Neural cell (in vitro differentiated cells): ENCODE measurements around the gene TSKU. TPM values are rescaled to one million over a fixed set of nuclear protein-coding genes. Genes with fewer than 3 reads are reported as not detected.

ENCODE experiments used
- H2AFZ ChIP-seq: fragments of 200-600, 300-800 bp; sonication (generic), shearing (Covaris generic); 2 replicates; pipeline ENCODE4 v1.6.0; 2014; ENCODE audit warnings: low read depth, mild to moderate bottlenecking, antibody characterized with exemption, low read length, moderate library complexity
- H3F3A ChIP-seq: fragments of 200-600 bp; shearing (Covaris generic); 2 replicates; pipeline ENCODE4 v1.6.1; 2016; ENCODE audit warnings: mild to moderate bottlenecking, moderate library complexity, mixed read lengths, antibody characterized with exemption, low read length; ENCODE audit not compliant: insufficient read depth, poor library complexity, severe bottlenecking
- H3K27ac ChIP-seq: fragments of 200-600, 300-800 bp; sonication (generic), shearing (Covaris generic); 2 replicates; pipeline ENCODE4 v1.5.1; 2014; ENCODE audit warnings: mild to moderate bottlenecking, low read length, moderate library complexity
- H3K27me3 ChIP-seq: fragments of 300-800, 200-600 bp; sonication (generic), shearing (Covaris generic); 2 replicates; pipeline ENCODE4 v1.6.0; 2014; ENCODE audit warnings: mild to moderate bottlenecking, low read depth, low read length, moderate library complexity; ENCODE audit not compliant: insufficient read depth
- H3K36me3 ChIP-seq: fragments of 300-800, 200-600 bp; sonication (generic), shearing (Covaris generic); 2 replicates; pipeline ENCODE4 v1.5.1; 2014; ENCODE audit warnings: mild to moderate bottlenecking, antibody characterized with exemption, low read length, moderate library complexity; ENCODE audit not compliant: insufficient read depth
- H3K4me2 ChIP-seq: fragments of 300-800, 200-600 bp; sonication (generic), shearing (Covaris generic); 2 replicates; pipeline ENCODE4 v1.6.0; 2014; ENCODE audit warnings: mild to moderate bottlenecking, low read length
- H3K4me3 ChIP-seq: fragments of 300-800, 200-600 bp; sonication (generic), shearing (Covaris generic); 2 replicates; pipeline ENCODE4 v1.5.1; 2014; ENCODE audit warnings: mild to moderate bottlenecking, low read length, moderate library complexity
- H3K79me2 ChIP-seq: fragments of 200-600 bp; shearing (Covaris generic); replicated peaks from 2 replicates; pipeline ENCODE4 v1.6.0; 2014; ENCODE audit warnings: mild to moderate bottlenecking, low read length, moderate library complexity; ENCODE audit not compliant: insufficient read depth
- H3K9ac ChIP-seq: fragments of 300-800, 200-600 bp; sonication (generic), shearing (Covaris generic); 2 replicates; pipeline ENCODE4 v1.6.1; 2016; ENCODE audit warnings: mild to moderate bottlenecking, low read length, mixed read lengths
- H3K9me2 ChIP-seq: fragments of 200-600 bp; shearing (Covaris generic); 2 replicates; pipeline ENCODE4 v1.6.1; 2016; ENCODE audit warnings: mild to moderate bottlenecking, low read length, mixed read lengths; ENCODE audit not compliant: insufficient read depth
- H3K9me3 ChIP-seq: fragments of 200-600, 300-800 bp; sonication (generic), shearing (Covaris generic); 2 replicates; pipeline ENCODE4 v1.6.1; 2016; ENCODE audit warnings: mild to moderate bottlenecking, mixed run types, low read length, moderate library complexity, mixed read lengths
- H4K20me1 ChIP-seq: fragments of 200-600 bp; shearing (Covaris generic); 2 replicates; pipeline ENCODE4 v1.6.1; 2016; ENCODE audit warnings: mild to moderate bottlenecking, mixed run types; ENCODE audit not compliant: insufficient read depth
- CTCF ChIP-seq: fragments of 450-650 bp; IDR thresholded peaks from 2 replicates; pipeline ENCODE4 v1.5.1; 2014; ENCODE audit warnings: antibody characterized with exemption, mild to moderate bottlenecking, moderate library complexity; ENCODE audit not compliant: poor library complexity, severe bottlenecking
- EP300 ChIP-seq: fragments of 450-650 bp; conservative IDR thresholded peaks from 2 replicates; pipeline ENCODE4 v1.6.1; 2014; ENCODE audit warnings: antibody characterized with exemption, mild to moderate bottlenecking, moderate library complexity; ENCODE audit not compliant: poor library complexity, severe bottlenecking
- EZH2 ChIP-seq: fragments of 200-600, 300-800 bp; shearing (Covaris generic), sonication (generic); IDR thresholded peaks from 2 replicates; pipeline ENCODE4 v1.6.1; 2014; ENCODE audit warnings: antibody characterized with exemption, low read length, borderline replicate concordance, mild to moderate bottlenecking; ENCODE audit not compliant: insufficient read depth, poor library complexity, severe bottlenecking
- MXI1 ChIP-seq: fragments of 450-650 bp; conservative IDR thresholded peaks from 2 replicates; pipeline ENCODE4 v1.6.1; 2014; ENCODE audit warnings: antibody characterized with exemption, mild to moderate bottlenecking; ENCODE audit not compliant: poor library complexity, severe bottlenecking
- POLR2AphosphoS5 ChIP-seq: IDR thresholded peaks from 2 replicates; pipeline ENCODE4 v1.6.1; 2012
- RAD21 ChIP-seq: fragments of 450-650 bp; conservative IDR thresholded peaks from 2 replicates; pipeline ENCODE4 v1.6.1; 2014; ENCODE audit warnings: antibody characterized with exemption, mild to moderate bottlenecking, moderate library complexity
- REST ChIP-seq: IDR thresholded peaks from 2 replicates; pipeline ENCODE4 v1.6.1; 2012; ENCODE audit warnings: borderline replicate concordance
- SMC3 ChIP-seq: fragments of 450-650 bp; conservative IDR thresholded peaks from 2 replicates; pipeline ENCODE4 v1.6.1; 2014; ENCODE audit warnings: antibody characterized with exemption, mild to moderate bottlenecking, moderate library complexity; ENCODE audit not compliant: poor library complexity
- TAF1 ChIP-seq: IDR thresholded peaks from 2 replicates; pipeline ENCODE4 v1.6.1; 2012; ENCODE audit warnings: low read depth
- polyA plus RNA-seq: library from polyadenylated mRNA; depleted of rRNA; stranded (reverse); fragments of >200 nt; gene quantifications from 2 replicates; pipeline ENCODE4 v1.2.3, GENCODE V29; 2014

Gene TSKU
- polyA plus RNA-seq, 1 donor from 2014 or later: 3.5 TPM

- no peaks in the 10 kb centered on the region for H3K36me3 ChIP-seq
- no peaks in the 10 kb centered on the region for H3K27me3 ChIP-seq
- H3K4me3 ChIP-seq: no peak overlapping the region
- TF ChIP-seq EP300 (no peak), CTCF (no peak), POLR2AphosphoS5 (no peak), REST (no peak), EZH2 (no peak), TAF1 (no peak), MXI1 (no peak), SMC3 (no peak)
- H3K4me2 ChIP-seq: no peak overlapping the region
- no peaks in the 10 kb centered on the region for H3K9me2 ChIP-seq
- no peaks in the 10 kb centered on the region for H3K9me3 ChIP-seq
- no peak overlapping the region for H3K27ac ChIP-seq
- H3K79me2 ChIP-seq: no peaks in the 10 kb centered on the region
- no peak overlapping the region for H3K9ac ChIP-seq
- H3F3A ChIP-seq: no peaks in the 10 kb centered on the region
- no peaks in the 10 kb centered on the region for H4K20me1 ChIP-seq
- H2AFZ ChIP-seq: no peak overlapping the region
Measured at GRCh38 chr11:76839311-76839710, 56.2 kb downstream of the TSKU start.

GRCh38 chr11:76841923-76842452, 58.8 kb downstream of the TSKU start:
- no peaks in the 10 kb centered on the region for H3K27me3 ChIP-seq
- TF ChIP-seq MXI1 (no peak), TAF1 (no peak), EZH2 (no peak), EP300 (no peak), SMC3 (no peak), POLR2AphosphoS5 (no peak), CTCF (no peak), REST (no peak), RAD21 (no peak)
- no peaks in the 10 kb centered on the region for H3F3A ChIP-seq
- no peaks in the 10 kb centered on the region for H3K9me2 ChIP-seq
- H3K4me2 ChIP-seq: no peak overlapping the region
- H3K27ac ChIP-seq: no peak overlapping the region
- H3K9ac ChIP-seq: no peak overlapping the region
- no peak overlapping the region for H2AFZ ChIP-seq
- no peaks in the 10 kb centered on the region for H3K36me3 ChIP-seq
- no peaks in the 10 kb centered on the region for H4K20me1 ChIP-seq
- no peaks in the 10 kb centered on the region for H3K79me2 ChIP-seq
- H3K9me3 ChIP-seq: no peaks in the 10 kb centered on the region
- H3K4me3 ChIP-seq: no peak overlapping the region
